Suprapubic skin (tissue), 3 donors: ENCODE data around the gene RUFY4.

Experiments used
- POLR2AphosphoS5 ChIP-seq, 3 donors: sonication (generic); formaldehyde crosslinking; IDR thresholded peaks; one replicate each; pipeline ENCODE4 v1.6.1; 2017; ENCODE audit warnings: antibody characterized with exemption in 3 of 3
- TF ChIP-seq, protein P1 (sequence below), 2 donors: fragments of 200-600 bp in 1 of 2; fragments of 450-650 bp in 1 of 2; sonication (generic) in 1 of 2; IDR thresholded peaks; one replicate each; pipeline ENCODE4 v1.5.1; 2016 to 2019; ENCODE audit warnings: antibody characterized with exemption in 2 of 2, mild to moderate bottlenecking in 1 of 2, moderate library complexity in 1 of 2

DNA sequence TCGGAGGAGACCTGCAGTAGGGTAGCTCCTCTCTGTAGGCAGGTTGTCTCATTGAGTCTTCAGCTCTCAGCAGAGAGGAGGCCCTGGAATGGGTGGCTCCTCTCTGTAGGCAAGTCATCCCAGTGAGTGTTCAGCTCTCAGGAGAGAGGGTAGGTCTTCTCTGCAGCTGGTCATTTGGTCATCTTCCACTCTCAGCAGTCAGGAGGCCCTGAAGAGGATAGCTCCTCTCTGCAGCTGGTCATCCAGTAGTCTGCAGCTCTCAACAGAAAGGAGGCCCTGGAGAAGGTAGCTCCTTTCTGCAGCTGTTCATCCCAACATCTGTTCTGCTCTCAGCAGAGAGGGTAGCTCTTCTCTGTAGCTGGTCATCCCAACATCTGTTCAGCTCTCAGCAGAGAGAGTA, 26.0 kb upstream of the RUFY4 start:
- TF ChIP-seq, protein P1, sequence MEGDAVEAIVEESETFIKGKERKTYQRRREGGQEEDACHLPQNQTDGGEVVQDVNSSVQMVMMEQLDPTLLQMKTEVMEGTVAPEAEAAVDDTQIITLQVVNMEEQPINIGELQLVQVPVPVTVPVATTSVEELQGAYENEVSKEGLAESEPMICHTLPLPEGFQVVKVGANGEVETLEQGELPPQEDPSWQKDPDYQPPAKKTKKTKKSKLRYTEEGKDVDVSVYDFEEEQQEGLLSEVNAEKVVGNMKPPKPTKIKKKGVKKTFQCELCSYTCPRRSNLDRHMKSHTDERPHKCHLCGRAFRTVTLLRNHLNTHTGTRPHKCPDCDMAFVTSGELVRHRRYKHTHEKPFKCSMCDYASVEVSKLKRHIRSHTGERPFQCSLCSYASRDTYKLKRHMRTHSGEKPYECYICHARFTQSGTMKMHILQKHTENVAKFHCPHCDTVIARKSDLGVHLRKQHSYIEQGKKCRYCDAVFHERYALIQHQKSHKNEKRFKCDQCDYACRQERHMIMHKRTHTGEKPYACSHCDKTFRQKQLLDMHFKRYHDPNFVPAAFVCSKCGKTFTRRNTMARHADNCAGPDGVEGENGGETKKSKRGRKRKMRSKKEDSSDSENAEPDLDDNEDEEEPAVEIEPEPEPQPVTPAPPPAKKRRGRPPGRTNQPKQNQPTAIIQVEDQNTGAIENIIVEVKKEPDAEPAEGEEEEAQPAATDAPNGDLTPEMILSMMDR (IDR thresholded peaks at IDR 0.05) = no peak
- no peak for TF ChIP-seq POLR2AphosphoS5 (IDR thresholded peaks at IDR 0.05)
